HTERT RPE-1 (cell line): ENCODE results near the gene TMEM220.
"Not testable (repeated sequence)": the region's sequence is repeated elsewhere in the genome, so short reads cannot be mapped to it uniquely, and the experiment has no call there.

Experiments used
- in situ Hi-C: fragments of 300-500 bp; cut with MboI; formaldehyde crosslinking; loops from 4 replicates; pipeline ENCODE4 v1.14.3; 2020; ENCODE audit warnings: low sequenced_read_pairs

Gene TMEM220

GRCh38 chr17:10755592-10756127 lies 25.8 kb upstream of the TMEM220 start:
- in situ Hi-C loops, result no loop called here

GRCh38 chr17:10754861-10755591 lies 25.2 kb upstream of the TMEM220 start:
- in situ Hi-C loops, result no loop called here

- in situ Hi-C loops, result no loop called here
Observed at GRCh38 chr17:10754109-10754508, 24.3 kb upstream of the TMEM220 start.

GRCh38 chr17:10752696-10753095 lies 22.9 kb upstream of the TMEM220 start:
- in situ Hi-C loops, result no loop called here

- in situ Hi-C loops, result no loop called here
Observed at GRCh38 chr17:10751563-10751962, 21.7 kb upstream of the TMEM220 start.

- in situ Hi-C loops, result no loop called here
Observed at GRCh38 chr17:10750210-10750609, 20.4 kb upstream of the TMEM220 start.

GRCh38 chr17:10748531-10749181 lies 18.8 kb upstream of the TMEM220 start:
- in situ Hi-C loops, result no loop called here

- in situ Hi-C loops, result no loop called here
Observed at GRCh38 chr17:10745231-10745630, 15.4 kb upstream of the TMEM220 start.

- in situ Hi-C loops, result no loop called here
Observed at GRCh38 chr17:10744501-10745000, 14.7 kb upstream of the TMEM220 start.

- in situ Hi-C loops, result no loop called here
Observed at GRCh38 chr17:10743316-10744009, 13.6 kb upstream of the TMEM220 start.

- in situ Hi-C loops, result no loop called here
Observed at GRCh38 chr17:10742431-10742830, 12.6 kb upstream of the TMEM220 start.

- in situ Hi-C loops, result no loop called here
Observed at GRCh38 chr17:10741416-10742135, 11.8 kb upstream of the TMEM220 start.

GRCh38 chr17:10739386-10739785 lies 9.6 kb upstream of the TMEM220 start:
- in situ Hi-C loops, result no loop called here

GRCh38 chr17:10738521-10739258 lies 8.9 kb upstream of the TMEM220 start:
- in situ Hi-C loops, result no loop called here

- in situ Hi-C loops, result no loop called here
Observed at GRCh38 chr17:10737736-10738135, 7.9 kb upstream of the TMEM220 start.

GRCh38 chr17:10737168-10737622 lies 7.4 kb upstream of the TMEM220 start:
- in situ Hi-C loops, result no loop called here

- in situ Hi-C loops, result no loop called here
Observed at GRCh38 chr17:10735821-10736220, 6.0 kb upstream of the TMEM220 start.

GRCh38 chr17:10735251-10735650 lies 5.4 kb upstream of the TMEM220 start:
- in situ Hi-C loops, result no loop called here

GRCh38 chr17:10733666-10734065 lies 3.8 kb upstream of the TMEM220 start:
- in situ Hi-C loops, result no loop called here

GRCh38 chr17:10732121-10732520 lies 2.3 kb upstream of the TMEM220 start:
- in situ Hi-C loops, result not testable (repeated sequence)
